ENCODE results near the gene ZRANB1.
A peak's percentile ranks its signal among the peaks of the same experiment; 100 is the strongest.

ZRANB1 gene

GRCh38 chr10:124918191-124918830, 23.6 kb upstream of the ZRANB1 start:
- intact Hi-C loops (cut with DNase I) = loop anchor here (5.0 kb wide), 4 partner anchors 74 to 239 kb away; no protein-coding TSS in a partner anchor
- DNase-seq = peak in 1 of 10 donors; percentile 61

- DNase-seq = no peak
- intact Hi-C loops (cut with DNase I) = loop anchor here (5.0 kb wide), 4 partner anchors 73 to 238 kb away; no protein-coding TSS in a partner anchor
Observed at GRCh38 chr10:124918906-124919305, 23.0 kb upstream of the ZRANB1 start.

GRCh38 chr10:124921261-124921660, 20.7 kb upstream of the ZRANB1 start:
- intact Hi-C loops (cut with DNase I) = no loop called here
- DNase-seq = no peak

GRCh38 chr10:124923684-124924083, 18.2 kb upstream of the ZRANB1 start:
- DNase-seq = no peak
- intact Hi-C loops (cut with DNase I) = no loop called here

DNA sequence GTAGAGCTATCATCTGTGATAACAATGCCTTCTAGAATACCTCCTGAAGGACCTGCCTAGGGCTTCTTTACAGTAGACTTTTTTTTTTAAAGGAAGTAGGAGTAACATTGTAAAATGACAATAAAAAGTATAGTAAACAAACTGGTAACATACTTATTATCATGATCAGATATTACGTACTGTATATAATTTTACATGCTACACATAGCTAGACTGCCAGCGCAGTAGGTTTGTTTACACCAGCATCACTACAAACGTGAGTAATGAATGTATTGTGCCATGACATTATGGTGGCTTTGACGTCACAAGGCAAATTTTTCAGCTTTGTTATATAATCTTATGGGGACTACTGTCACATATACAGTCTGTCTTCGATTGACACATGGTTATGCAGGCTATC, 15.4 kb upstream of the ZRANB1 start:
- no peak for DNase-seq
- intact Hi-C loops (cut with DNase I) = no loop called here

DNA sequence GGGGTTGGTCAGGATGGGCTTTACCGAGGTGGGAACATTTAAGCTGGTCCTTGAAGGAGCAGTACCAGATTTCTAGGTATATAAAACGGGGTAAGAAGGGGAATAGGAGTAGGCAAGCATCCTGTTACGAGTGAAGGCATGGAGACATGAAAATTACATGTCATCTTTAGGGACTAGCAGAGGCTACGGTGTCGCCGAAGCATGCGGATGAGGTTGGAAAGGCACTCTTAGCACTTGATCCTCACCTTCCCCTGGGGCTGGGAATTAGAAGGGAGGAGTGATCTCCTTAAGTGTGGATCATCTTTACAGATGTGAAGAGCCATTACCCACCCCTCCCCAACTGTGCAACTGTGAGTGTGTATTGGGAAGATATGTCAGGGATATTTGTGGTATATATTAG, 13.8 kb upstream of the ZRANB1 start:
- DNase-seq = no peak
- intact Hi-C loops (cut with DNase I) = no loop called here

- DNase-seq = no peak
- intact Hi-C loops (cut with DNase I) = no loop called here
Observed at GRCh38 chr10:124928545-124928944, 13.4 kb upstream of the ZRANB1 start.

GRCh38 chr10:124935946-124936345, 6.0 kb upstream of the ZRANB1 start:
- no peak for DNase-seq
- intact Hi-C loops (cut with DNase I) = no loop called here

DNA sequence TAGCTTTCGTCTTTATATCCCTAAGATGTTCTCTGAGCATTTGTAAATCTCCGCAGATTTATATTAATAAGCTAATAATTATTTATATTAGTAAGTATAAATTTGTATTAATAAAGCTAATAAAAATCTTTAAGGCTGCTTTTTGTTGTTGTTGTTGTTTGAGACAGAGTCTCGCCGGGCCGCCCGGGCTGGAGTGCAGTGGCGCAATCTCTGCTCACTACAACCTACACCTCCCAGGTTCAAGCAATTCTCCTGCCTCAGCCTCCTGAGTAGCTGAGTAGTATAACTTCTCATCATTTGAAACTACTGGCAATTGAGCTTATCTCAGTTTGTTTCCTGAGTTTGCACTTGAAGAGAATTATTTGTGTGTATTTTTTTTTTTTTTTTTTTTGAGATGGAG, 5.1 kb upstream of the ZRANB1 start:
- intact Hi-C loops (cut with DNase I) = no loop called here
- no peak for DNase-seq

GRCh38 chr10:124939290-124939689, 2.6 kb upstream of the ZRANB1 start:
- intact Hi-C loops (cut with DNase I) = no loop called here
- no peak for DNase-seq

- intact Hi-C loops (cut with DNase I) = no loop called here
- DNase-seq = no peak
Observed at GRCh38 chr10:124942317-124943169, 620 bp downstream of the ZRANB1 start.

GRCh38 chr10:124943301-124944092, 1.6 kb downstream of the ZRANB1 start:
- intact Hi-C loops (cut with DNase I) = no loop called here
- no peak for DNase-seq

GRCh38 chr10:124944982-124945381, 3.1 kb downstream of the ZRANB1 start:
- intact Hi-C loops (cut with DNase I) = no loop called here
- DNase-seq = no peak

GRCh38 chr10:124946945-124947344, 5.0 kb downstream of the ZRANB1 start:
- no peak for DNase-seq
- intact Hi-C loops (cut with DNase I) = no loop called here

DNA sequence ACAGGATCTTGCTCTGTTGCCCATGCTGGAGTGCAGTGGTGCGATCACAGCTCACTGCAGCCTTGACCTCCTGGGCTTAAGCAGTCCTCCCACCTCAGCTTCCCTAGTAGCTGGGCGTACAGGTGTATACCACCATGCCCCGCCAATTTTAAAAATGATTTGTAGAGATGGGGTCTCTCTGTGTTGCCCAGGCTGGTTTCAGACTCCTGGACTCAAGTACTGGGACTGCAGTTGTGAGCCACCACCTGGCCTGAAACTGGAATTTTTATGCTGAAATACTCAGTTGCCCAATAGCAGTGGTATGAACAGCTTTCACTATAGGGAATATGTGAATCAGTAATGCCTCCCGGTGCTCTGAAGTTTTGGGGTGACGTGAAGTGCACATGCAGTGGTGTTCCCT, 7.6 kb downstream of the ZRANB1 start:
- intact Hi-C loops (cut with DNase I) = no loop called here
- DNase-seq = no peak

- no peak for DNase-seq
- intact Hi-C loops (cut with DNase I) = no loop called here
Observed at GRCh38 chr10:124952123-124952522, 10.2 kb downstream of the ZRANB1 start.

GRCh38 chr10:124953421-124953820, 11.5 kb downstream of the ZRANB1 start:
- intact Hi-C loops (cut with DNase I) = no loop called here
- no peak for DNase-seq

DNA sequence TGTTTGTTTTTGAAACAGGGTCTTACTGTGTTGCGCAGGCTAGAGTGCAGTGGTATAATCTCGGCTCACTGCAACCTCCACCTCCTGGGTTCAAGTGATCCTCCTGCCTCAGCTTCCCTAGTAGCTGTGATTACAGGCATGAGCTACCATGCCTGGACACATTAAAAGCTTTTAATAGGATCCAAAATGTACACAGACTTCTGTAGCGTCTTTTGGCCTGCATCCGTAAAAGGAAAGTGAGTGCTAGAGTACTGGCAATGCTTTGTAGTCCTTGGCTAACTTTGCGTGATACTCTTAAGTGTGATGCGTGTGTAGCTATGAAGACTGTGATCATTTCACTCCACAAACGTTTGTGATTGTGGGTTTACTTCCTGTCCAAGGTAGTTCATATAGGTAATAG, 13.3 kb downstream of the ZRANB1 start:
- no peak for DNase-seq
- intact Hi-C loops (cut with DNase I) = no loop called here

DNA sequence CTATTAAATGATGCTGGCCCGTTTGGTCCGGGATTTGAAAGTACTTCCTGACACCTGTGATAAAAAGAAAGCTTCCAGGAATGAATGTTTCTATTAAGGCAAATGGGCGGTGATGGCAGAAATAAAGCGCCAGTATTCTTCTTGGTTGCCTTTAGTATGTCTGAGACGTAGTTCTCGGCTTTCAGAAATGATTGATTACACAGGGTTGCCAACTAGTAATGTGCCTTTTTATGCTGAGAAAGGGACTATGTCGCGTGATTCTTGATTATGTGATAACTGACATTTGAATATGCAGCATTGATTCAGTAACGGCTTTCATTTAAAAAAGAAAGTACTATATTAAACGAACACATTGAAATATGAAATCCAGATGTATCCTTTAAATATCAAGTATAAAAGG, 13.9 kb downstream of the ZRANB1 start:
- intact Hi-C loops (cut with DNase I) = no loop called here
- no peak for DNase-seq

DNA sequence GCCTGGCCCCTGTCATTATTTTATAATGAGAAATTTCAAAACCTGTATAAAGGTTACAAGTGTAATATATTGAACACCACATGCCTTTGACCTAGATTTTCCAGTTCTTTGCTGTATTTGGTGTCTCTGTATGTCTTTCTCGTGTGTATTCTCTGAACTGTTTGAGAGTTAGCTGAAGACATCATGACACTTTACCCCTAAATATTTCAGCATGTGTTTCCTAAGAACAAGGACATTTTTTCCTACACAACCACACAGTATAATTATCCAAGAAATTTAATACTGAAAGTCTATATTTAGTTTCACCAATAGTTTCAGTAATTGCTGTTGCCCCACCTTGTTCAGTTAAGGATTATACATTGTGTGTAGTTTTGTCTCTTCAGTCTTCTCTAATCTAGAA, 14.8 kb downstream of the ZRANB1 start:
- no peak for DNase-seq
- intact Hi-C loops (cut with DNase I) = no loop called here

DNA sequence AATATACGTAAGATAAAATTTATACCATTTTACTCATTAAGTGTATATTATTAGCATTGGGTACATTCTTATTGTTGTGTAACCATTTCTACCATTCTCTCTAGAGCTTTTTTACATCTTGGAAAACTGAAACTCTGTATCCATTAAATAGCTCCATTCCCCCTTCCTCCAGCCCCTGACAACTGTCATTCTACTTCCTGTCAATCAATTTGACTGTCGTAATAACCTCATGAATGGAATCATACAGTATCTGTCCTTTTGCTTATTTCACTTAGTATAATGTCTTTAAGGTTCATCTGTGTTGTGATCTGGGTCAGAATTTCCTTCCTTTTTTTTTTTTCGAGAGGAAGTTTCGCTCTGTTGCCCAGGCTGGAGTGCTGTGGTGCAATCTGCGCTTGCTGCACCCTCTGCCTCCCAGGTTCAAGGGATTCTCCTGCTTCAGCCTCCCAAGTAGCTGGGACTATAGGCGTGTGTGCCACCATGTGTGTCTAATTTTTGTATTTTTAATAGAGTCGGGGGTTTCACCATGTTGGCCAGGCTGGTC, 15.6 kb downstream of the ZRANB1 start:
- no peak for DNase-seq
- intact Hi-C loops (cut with DNase I) = no loop called here
